GM21529 (cell line): ENCODE data around the gene MACROD2.

Experiments used
- ATAC-seq: cut with Tn5 transposase; IDR thresholded peaks from one replicate; pipeline ENCODE4 v1.9.1; 2021; ENCODE audit not compliant: unreplicated experiment

MACROD2 gene

DNA sequence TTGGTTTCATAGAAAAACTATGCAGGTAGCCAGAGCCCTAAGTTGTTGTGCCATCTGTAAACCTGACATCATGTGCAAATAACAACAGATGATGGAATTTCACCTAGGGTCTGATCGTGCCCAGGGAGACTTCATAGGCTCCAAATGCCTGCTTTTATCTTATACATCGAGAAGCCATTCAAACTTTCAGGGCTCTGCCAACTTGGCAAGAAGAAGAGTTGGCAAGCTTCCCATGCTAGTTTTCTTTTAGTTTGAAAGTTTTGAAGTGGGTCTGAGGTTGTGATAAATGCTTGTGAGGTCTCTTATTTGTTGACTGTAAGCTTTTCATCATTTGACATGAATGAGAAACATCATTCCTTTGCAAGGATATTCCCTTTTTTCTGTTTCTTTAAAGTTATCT lies 517.5 kb downstream of the MACROD2 start:
- ATAC-seq = no peak

DNA sequence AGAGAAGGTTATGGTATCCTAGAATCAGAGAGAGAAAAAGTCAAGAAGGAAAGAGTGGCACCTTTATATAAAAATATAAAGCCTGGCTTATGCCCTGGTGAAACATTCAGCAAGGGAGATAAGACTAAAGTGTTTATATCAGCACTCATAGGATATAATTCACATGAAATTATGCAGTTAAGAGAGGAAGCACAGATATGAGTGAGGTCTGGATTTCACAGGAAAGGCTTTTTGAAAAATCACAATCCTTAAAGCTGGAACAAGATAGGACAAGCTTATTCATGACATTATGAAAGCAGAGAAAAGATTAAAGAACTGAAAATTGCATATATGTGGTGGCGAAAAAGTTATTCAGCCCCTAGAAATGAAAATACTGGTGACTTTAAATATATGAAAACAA lies 523.3 kb downstream of the MACROD2 start:
- no peak for ATAC-seq

DNA sequence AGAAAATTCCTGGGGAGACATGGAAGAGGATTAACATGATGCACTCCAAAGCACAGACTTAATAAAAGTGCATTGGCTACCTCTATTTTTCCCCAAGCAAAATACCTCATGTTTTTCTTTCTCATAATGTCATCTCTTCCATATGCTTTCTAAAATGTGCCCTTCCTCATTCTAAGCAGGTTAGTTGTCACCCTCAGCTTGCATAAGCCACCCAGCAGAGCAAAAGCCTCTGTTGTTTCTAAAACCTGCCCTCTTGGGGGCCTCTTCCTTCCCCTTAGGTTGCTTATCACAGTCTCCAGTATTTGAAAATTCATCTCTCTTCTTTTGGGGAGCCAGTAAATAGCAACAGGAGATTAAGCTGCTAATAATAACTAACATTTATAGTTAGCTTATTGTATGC lies 525.7 kb downstream of the MACROD2 start:
- ATAC-seq = no peak

DNA sequence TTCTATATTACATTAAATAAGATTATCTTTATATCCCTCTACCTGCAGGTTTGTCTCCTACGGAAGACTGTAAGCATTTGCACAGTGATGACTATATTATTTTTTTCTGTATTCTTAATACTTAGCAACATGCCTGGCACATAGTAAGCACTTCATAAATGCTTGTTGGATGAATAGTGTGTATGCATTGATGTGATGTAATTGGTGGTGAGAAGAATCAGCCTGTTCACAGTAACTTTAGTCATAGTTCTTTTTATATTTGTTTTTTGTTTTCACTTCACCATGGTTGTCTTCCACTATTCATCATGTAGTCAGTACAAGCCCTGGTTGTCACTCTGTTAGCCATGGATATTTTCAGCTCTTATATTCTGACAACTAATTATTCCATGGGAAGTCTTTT lies 526.1 kb downstream of the MACROD2 start:
- ATAC-seq = no peak

DNA sequence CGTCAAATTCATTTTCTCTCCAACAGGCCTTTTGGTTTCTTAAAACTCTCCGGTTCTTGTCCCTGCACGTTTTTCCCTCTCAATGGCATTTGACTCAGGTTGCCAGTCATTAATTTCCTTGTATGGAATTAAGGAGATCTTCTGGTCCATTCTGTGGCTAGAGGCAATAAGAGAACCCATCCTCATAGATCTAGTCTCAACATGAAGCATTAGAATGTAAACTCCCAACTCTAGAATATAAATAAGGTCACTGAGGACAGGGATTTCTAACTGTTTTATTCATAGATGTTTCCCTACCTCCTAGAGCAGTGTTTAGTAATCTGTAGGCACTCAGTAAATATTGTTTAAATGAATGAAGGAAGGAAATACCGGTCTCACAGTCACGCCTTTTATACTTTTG lies 527.3 kb downstream of the MACROD2 start:
- no peak for ATAC-seq

DNA sequence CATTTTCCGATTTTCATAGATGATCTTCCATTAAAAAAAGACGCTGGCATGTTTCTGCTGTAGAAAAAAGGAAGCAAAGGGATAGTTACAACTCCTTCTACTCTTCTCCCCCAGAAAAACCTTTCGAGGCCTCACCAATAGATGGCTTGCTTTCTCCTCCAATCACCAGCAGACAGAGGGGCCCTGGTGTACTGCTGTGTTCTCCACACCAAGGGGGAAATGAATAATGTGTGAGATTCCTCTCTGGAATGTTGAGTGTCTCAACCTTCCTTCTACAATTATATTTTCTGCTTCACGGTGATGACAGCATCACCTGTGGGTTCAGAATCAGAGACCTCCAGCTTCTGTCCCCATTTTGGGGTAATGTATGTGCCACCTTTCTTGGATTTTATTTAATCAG lies 527.8 kb downstream of the MACROD2 start:
- no peak for ATAC-seq

DNA sequence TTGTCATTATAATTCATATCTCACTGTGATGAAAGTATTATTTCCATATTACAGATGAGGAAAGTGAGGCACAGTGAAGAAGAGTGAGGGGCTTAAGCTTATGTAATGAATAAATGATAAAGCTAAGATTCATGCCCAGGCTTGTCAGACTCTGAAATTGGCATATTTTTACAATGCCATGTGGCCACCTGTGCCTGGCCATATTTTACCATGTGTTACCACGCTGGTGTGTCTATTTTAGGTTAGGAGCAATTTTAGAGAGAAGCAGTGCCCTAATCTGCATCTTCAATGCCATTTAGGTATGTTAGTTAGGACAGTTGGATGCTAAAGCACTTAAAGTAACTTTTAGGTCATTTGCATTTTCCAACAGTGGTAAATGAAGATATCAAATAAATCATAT lies 530.1 kb downstream of the MACROD2 start:
- ATAC-seq = no peak

DNA sequence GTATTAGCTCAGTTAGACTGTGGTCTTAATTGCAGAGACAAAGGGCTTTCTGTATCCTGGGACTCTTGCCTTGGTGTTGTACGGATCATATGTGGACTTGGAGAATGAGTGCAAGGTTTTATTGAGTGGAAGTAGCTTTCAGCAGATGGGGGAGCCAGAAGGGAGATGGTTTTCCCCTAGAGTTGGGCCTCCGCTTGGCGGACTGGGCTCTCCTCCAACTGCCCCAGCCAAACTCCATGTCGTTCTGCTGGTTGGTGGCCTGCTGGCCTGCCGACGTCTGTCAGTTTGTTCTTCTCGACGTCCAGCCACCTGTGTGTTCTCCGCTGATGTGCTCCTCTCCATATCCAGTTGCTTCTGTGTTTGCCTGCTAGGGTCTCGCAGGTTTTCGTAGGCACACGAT lies 531.6 kb downstream of the MACROD2 start:
- ATAC-seq = no peak

DNA sequence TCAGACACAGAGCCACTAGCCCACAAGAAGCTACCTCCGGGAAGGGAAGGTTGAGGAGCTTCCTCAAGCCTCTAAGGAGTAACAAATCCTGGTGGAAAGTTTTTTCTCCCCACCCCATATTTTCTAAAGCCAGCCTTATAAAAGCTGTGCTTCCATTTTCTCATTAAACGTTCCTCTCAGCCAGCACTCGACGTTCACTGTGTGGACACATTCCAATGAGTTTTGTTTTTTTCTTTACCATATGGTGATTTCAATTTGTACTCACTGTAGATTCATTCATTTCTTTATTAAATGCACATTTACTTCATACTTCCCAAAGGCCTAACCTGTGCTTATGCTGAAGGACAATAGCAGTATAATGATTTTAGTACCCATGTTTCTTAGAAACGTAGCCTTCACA lies 536.5 kb downstream of the MACROD2 start:
- ATAC-seq = no peak

DNA sequence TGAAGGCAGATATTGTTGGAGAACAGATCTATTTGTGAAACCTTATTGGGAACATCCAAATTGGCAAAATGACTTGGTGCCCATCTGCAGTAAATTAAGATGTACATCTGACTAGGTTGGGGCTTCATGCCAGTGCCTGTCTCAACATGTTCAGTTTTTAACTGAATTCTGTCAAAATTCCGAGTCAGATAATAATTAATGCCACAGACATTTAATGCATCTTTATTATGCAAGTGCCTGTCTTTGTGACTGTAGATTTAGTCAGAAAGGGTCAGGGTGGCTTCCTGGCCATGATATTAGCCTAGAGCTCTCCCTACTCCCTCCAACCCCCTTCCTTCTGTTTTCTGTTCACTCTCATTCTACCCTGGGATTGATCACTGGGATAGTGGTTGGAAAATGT lies 541.4 kb downstream of the MACROD2 start:
- no peak for ATAC-seq

DNA sequence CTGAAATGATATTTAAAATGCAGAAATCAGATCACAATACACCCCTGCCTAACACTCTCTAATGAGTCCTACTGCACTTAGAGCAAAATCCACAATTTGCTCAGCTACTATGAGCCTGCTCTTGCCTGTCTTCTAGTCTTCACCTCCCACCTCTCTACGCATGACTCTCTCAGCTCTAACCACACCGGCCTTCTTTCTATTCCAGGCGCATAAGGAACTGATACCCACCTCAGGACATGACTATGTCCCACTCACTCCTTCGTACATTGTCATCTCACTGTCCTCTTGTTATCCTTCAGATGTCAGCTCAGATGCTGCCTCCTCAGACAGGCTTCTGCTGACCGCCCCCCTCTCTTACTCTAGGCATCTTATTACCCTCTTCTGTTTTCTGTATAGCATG lies 543.1 kb downstream of the MACROD2 start:
- ATAC-seq = peak; percentile 95

DNA sequence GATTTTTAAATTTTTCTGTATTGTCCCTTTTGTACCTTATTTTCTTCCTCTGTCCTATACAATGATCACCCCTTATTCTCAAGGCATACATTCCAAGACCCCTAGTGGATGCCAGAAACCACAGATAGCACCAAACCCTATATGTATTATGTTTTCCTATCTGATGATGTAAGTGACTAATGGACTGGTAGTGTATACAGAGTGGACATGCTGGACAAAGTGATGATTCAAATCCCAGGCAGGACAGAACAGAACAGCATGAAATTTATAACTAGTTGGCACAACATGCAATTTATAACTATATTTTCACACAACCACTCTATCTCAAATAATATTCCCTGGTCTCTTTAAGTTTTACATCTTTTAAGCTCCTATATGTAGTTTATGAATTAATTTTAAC lies 547.7 kb downstream of the MACROD2 start:
- ATAC-seq = no peak

DNA sequence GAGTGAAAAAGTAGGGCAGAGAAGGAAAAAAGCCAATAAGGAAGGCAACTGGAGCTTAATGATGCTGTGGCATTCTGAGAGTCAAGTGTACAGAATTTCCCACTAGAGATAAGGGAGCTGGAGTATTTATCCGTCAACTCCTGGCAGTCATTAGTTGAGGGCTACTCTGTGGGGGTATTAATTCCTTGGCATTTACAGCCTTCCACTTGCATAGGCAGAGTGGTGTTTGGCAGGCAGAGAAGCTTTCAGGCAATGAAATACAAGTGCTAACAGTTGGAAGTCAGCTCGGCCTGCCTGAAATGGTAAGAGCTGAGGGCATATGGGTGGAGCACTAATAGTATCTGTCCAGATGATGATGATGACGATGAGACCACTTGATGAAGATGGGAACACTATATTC lies 549.4 kb downstream of the MACROD2 start:
- ATAC-seq = no peak

DNA sequence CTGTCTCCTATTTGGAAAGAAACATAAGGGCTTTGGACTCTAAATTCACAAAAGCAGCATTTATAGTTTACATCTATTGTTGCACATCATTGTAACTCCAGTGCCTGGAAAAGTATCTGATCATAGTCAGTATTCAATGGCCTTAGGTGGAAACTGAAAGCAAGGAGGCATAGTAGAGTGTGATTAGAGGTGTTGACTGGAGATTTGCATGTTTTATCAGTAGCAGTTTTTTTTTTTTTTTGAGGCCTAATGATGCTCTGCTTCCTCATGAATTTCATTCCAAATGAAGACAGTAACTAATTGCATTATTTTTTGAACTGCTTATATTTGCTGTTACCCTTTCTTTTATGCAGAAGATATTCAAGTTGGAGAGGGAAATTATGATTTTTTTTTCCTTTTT lies 555.3 kb downstream of the MACROD2 start:
- ATAC-seq = no peak

DNA sequence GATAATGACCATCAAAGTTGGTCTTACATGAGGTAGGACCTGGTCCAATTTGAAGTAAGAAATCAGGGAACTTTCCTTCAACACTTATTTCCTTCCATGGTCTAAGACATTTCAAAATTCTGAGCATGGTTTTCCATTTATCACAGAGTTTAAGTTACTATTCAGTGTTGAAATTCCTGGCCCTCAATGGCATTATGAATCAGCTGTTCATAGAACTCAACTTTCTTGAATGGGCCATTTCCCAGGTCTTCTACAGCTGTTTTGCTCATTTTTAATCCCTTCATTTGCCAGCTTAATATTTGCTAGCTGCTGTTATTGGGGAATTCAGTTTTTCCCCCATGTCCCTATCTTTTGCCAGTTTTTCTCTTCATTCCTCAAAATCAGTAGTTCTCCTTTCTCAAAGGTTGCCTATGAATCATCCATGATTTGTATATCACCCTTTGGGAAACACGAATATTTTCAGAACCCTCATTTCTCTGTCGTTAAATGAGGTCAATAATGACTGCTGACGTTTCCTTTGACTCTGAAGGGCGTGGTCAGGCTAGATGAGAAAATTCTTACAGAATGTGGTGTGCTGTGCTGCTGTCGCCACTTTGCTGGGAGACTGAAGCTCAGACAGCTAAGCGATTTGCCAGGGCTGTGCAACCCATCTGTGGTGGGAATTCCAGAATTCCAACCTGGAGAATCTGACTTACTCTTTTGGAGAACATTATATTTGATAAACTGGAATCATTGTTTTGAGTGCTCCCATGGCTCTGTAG lies 558.6 kb downstream of the MACROD2 start:
- no peak for ATAC-seq

DNA sequence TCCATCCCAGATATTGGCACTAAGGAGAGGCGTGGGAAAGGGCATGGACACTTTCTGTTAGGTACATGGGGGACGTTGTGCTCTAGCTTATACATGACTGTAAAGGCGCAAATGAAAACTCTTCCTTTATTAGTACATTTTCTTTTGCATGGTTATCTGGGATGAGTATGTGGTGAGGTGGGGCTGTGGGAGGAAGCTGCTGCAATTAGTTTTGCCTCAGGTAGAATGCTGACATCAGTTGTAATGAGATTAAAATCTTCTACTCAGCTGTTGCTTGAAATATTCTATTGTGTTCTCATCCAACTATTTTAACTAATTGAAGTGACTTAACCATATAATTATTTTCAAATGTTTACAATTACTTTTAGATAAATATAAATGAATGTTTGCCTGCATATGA lies 560.4 kb downstream of the MACROD2 start:
- ATAC-seq = no peak

DNA sequence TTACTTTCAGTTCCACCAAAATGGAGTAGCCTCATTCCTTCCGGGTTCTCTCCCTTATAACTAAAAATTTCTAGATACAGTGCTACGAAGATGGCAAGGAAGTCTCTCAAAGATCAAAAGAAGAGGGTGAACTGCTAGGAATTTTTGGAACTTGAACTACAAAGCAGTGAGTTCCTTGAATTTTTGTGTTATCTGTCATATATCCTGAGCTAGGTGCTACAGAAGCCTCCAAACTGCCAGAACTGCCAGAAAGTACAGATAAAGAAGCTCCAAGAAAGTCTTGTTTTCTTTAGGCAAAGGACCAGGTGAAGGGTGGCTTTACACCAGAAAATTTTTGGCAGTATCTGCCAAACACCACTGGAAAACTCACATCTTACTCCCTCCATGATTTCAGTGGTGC lies 560.9 kb downstream of the MACROD2 start:
- ATAC-seq = no peak

DNA sequence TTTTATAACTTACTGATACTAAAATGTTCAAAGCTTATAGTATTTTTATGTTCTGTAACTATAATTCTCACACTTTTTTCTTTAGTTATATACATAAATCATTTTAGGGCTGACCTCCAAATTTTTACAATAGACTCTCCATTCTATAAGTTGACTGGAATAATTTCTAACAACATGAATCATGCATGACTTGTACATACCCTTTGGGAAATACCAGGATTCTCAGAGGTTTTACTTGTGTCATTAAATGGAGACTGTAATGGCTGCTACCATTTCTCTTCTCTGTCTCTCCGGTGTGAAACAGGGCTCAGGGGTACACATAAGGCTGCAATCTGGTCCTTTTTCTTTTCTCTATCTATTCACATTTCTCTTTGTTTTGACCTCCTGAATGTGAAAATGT lies 564.3 kb downstream of the MACROD2 start:
- no peak for ATAC-seq

DNA sequence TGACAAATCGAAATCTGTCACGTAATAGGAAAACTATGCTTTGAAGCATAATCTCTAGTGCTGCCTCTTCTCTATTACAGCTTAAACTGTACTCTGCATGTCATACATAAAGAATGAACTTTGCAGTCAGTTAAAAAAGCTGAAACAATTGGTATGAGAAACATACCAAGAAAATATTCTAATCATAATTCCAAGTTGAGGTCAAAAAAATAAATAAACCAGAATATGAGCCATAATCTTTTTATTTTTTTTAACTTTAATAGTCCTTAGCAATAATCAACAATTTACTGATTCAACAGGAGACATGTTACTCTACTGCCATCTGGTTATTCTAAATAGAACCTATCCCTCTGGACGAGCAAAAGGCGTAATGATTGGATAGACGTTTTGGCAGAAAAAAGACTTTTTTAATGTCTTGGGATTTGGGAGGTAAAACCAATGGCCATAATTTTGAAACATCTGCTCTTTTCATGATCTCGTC lies 566.5 kb downstream of the MACROD2 start:
- no peak for ATAC-seq

DNA sequence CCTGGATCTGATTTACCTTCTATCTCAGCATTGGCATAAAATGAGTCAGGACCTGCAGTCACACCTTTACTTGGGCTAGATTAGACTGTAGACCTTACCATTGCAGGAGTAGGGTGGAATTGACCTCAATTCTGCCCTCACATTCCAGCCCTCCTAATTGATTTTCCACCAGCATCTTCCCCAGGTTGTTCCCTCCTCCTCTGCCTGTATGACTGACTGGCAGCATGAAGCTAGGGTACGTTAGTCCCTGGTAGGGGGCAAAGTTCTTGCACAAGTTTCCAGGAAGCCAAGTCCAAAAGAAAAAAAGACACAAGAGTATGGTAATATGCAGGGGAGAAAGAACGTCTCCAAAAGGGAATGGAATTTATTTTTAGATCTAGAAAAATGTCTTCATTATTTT lies 567.7 kb downstream of the MACROD2 start:
- no peak for ATAC-seq

DNA sequence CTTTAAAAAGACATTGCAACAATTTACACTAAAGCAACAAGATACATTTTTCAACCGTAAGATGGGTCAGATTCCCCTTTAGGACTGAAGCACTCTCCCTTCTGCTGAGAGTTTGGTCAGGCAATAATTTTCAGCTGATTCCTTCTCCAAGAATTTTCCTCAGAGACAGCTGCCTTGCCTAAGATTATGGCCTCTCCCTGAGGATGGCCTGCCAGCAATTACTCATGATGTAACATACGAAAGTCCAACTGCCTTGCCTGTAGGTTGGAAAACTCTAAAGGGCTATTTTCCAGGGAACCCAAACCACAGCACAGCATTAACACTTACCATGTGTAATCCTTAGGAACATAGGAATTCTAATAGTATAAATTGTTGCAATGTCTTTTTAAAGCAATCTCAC lies 571.2 kb downstream of the MACROD2 start:
- no peak for ATAC-seq

DNA sequence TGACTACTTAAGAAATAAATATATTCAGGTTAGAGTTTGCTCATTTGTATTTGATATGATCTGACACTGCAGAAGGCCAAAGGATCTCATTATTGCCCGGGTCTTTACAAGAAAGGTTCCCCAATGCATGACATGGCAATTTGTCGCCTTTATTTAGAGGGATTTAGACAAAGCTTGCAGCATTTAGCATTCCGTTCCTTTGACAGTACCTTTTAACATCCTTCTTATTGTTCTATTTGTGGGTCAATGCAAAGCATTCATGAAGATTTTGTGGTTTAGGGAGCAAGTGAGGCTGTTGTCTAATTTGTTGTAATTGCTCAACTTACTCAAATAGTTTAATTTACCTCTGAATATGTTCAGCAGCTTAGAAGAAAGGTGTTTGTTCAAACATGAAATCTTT lies 572.9 kb downstream of the MACROD2 start:
- ATAC-seq = no peak

DNA sequence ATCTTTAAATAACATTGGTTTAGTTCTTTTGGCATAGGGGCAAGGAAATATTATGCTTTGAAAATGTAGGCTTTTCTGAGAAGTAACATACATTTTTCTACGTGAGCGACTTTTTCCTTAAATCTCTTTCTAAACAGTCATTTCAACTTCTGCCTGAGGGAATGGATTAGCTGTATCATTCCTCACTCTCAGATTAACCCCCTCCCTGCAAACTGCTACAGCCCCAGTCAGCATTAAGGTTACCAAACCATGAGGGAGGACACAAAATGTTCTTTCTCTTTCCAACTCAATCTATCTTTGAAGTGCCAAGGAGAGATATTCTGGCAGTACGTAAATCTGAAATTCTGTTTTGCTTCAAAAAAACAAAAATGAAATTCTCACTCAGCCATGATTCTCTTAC lies 573.4 kb downstream of the MACROD2 start:
- ATAC-seq = no peak
